GM12872 (cell line): Measurements from ENCODE around the gene TMEM18.

Experiments
- CTCF ChIP-seq: IDR thresholded peaks from 3 replicates; pipeline ENCODE4 v1.5.1; 2011; ENCODE audit warnings: low read depth, mild to moderate bottlenecking, low read length, moderate library complexity; ENCODE audit not compliant: insufficient read depth

The TMEM18 gene

GRCh38 chr2:681312-681711, 4.1 kb upstream of the TMEM18 start:
- no peak for TF ChIP-seq CTCF

DNA sequence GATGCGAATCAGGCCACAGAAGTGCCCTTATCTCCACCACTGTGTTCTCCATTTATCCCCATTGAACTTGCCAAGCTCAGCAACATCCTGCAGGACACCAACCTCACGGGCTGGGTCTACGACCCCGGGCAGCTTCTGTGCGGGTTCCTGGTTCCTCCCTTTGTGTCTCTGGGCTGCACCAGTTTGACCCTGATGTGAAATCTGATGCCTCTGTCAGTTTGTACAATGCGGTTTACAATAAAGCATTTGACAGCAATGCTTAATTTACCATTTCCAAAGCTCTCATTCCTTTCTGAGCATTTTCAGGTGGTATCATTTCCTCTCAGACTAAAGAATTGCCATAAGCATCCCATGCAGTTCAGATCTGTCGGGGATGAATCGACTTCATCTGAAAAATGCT, 3.3 kb upstream of the TMEM18 start:
- no peak for TF ChIP-seq CTCF

DNA sequence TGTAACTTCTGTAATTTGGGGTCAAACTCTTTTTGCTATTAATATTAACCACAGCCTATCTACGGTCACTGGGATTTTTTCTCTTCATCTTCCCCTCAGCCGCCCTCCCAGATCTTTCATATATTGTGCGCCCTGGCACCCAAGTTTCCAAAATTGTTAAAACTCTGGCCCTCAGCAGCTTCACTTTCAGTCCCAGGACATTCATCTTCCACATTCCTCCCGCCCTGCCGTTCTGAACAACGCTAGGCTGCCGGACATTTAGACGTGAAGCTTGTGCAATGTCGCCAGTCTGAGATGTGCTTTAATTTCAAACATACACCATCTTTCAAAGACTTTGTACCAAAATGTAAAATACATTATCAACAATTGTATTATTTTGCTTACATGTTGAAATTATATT, 1.8 kb upstream of the TMEM18 start:
- no peak for TF ChIP-seq CTCF

- TF ChIP-seq CTCF = no peak
Measured at GRCh38 chr2:677959-678550, 849 bp upstream of the TMEM18 start.

GRCh38 chr2:676647-677055, 555 bp downstream of the TMEM18 start:
- TF ChIP-seq CTCF = no peak

- TF ChIP-seq CTCF = peak; percentile 57; the same call in 2 of the 3 replicates
Measured at GRCh38 chr2:675982-676646, 1.1 kb downstream of the TMEM18 start.

GRCh38 chr2:675460-675859, 1.7 kb downstream of the TMEM18 start:
- TF ChIP-seq CTCF = no peak

GRCh38 chr2:675051-675450, 2.2 kb downstream of the TMEM18 start:
- no peak for TF ChIP-seq CTCF
